GM19328 (cell line): ENCODE measurements around the gene GADD45GIP1.
"Not testable (repeated sequence)": the region's sequence is repeated elsewhere in the genome, so short reads cannot be mapped to it uniquely, and the experiment has no call there.

ENCODE experiments used
- ATAC-seq: cut with Tn5 transposase; IDR thresholded peaks from one replicate; pipeline ENCODE4 v1.9.1; 2021; ENCODE audit warnings: mild to moderate bottlenecking, moderate library complexity; ENCODE audit not compliant: unreplicated experiment

Gene GADD45GIP1

GRCh38 chr19:12944104-12944674 lies 12.8 kb downstream of the GADD45GIP1 start:
- no peak for ATAC-seq

GRCh38 chr19:12943437-12944044 lies 13.5 kb downstream of the GADD45GIP1 start:
- ATAC-seq, result no peak

- ATAC-seq, result no peak
Observed at GRCh38 chr19:12940897-12941296, 16.1 kb downstream of the GADD45GIP1 start.

GRCh38 chr19:12939975-12940423 lies 17.0 kb downstream of the GADD45GIP1 start:
- ATAC-seq, result no peak

- ATAC-seq, result no peak
Observed at GRCh38 chr19:12938779-12939601, 18.0 kb downstream of the GADD45GIP1 start.

GRCh38 chr19:12937927-12938778 lies 18.9 kb downstream of the GADD45GIP1 start, which contains the start of gene CALR:
Gene CALR, plus strand, starts transcription at chr19:12938609. Its CDS starts 71 bp downstream, at chr19:12938680.
- ATAC-seq, result peak; percentile 86

GRCh38 chr19:12937093-12937926 lies 19.7 kb downstream of the GADD45GIP1 start:
- no peak for ATAC-seq

- no peak for ATAC-seq
Observed at GRCh38 chr19:12936582-12936981, 20.4 kb downstream of the GADD45GIP1 start.

GRCh38 chr19:12935071-12935470 lies 22.0 kb downstream of the GADD45GIP1 start:
- ATAC-seq, result no peak

GRCh38 chr19:12933287-12934072 lies 23.5 kb downstream of the GADD45GIP1 start, which contains the start of gene FARSA:
Gene FARSA, minus strand, starts transcription at chr19:12933711. Its CDS starts 15 bp downstream, at chr19:12933696.
- ATAC-seq, result peak; percentile 41

- ATAC-seq, result no peak
Observed at GRCh38 chr19:12932392-12933286, 24.4 kb downstream of the GADD45GIP1 start.

GRCh38 chr19:12930002-12930645 lies 26.9 kb downstream of the GADD45GIP1 start:
- no peak for ATAC-seq

GRCh38 chr19:12924621-12925310 lies 32.3 kb downstream of the GADD45GIP1 start:
- no peak for ATAC-seq

GRCh38 chr19:12922959-12923358 lies 34.1 kb downstream of the GADD45GIP1 start:
- ATAC-seq, result no peak

- ATAC-seq, result no peak
Observed at GRCh38 chr19:12921047-12921446, 36.0 kb downstream of the GADD45GIP1 start.

GRCh38 chr19:12918253-12918652 lies 38.8 kb downstream of the GADD45GIP1 start:
- no peak for ATAC-seq

GRCh38 chr19:12915860-12916259 lies 41.2 kb downstream of the GADD45GIP1 start:
- not testable (repeated sequence) for ATAC-seq
